Nephron (organoid): ENCODE results near the gene TMEM161B.

ENCODE experiments used
- H3K27ac Mint-ChIP-seq, 3 experiments: 2 replicates each; pipeline ENCODE4 v1.8.0; 2020; ENCODE audit warnings: mixed read lengths in 3 of 3, mild to moderate bottlenecking in 2 of 3, moderate library complexity in 1 of 3
- H3K27me3 Mint-ChIP-seq: 2 replicates; pipeline ENCODE4 v1.8.0; 2021; ENCODE audit warnings: low read depth, mild to moderate bottlenecking, moderate library complexity, mixed read lengths
- H3K36me3 Mint-ChIP-seq: 2 replicates; pipeline ENCODE4 v1.8.0; 2020; ENCODE audit warnings: low read depth, mixed read lengths
- H3K4me1 Mint-ChIP-seq: 2 replicates; pipeline ENCODE4 v1.8.0; 2020; ENCODE audit warnings: mixed read lengths
- H3K4me3 Mint-ChIP-seq, 3 experiments: 2 replicates each; pipeline ENCODE4 v1.8.0; 2020; ENCODE audit warnings: mild to moderate bottlenecking in 3 of 3, mixed read lengths in 3 of 3, moderate library complexity in 2 of 3
- H3K9me3 Mint-ChIP-seq: 2 replicates; pipeline ENCODE4 v1.8.0; 2020; ENCODE audit warnings: mixed read lengths
- TF ChIP-seq, protein P1 (sequence below), 3 experiments: fragments of 200-600 bp; sonication (generic); IDR thresholded peaks; one replicate each; pipeline ENCODE4 v1.5.0; 2021; ENCODE audit warnings: antibody characterized with exemption in 3 of 3; ENCODE audit not compliant: unreplicated experiment in 3 of 3

TMEM161B gene

DNA sequence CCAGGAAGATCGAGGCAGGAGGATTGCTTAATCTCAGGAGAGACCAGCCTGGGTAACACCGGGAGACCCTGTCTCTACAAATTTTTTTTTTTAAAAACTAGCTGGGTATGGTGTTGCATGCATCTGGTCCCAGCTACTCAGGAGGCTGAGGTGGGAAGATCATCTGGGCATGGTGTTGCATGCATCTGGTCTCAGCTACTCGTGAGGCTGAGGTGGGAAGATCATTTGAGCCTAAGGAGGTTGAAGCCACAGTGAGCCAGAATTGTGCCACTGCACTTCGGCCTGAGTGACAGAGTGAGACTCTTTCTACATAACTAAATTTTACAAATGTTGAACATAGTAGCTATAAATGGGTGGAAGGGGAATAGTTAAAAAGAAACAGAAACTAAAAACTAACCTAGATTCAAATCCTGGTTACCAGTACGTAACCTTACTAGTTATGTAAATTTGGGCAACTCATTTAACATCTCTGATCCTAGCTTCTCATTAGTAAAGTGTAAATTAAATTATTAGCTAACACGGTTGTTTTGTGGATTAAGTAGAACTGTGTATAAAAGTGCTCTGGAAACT is 41.7 kb downstream of the TMEM161B start:
- Mint-ChIP-seq H3K4me1 (no peaks in the 10 kb centered on the region), H3K27me3 (no peaks in the 10 kb centered on the region), H3K27ac (no peak overlapping the region), H3K9me3 (no peaks in the 10 kb centered on the region), H3K4me3 (no peak overlapping the region), H3K36me3 (peaks cover 34% of the 10 kb centered on the region)
- TF ChIP-seq, protein P1, sequence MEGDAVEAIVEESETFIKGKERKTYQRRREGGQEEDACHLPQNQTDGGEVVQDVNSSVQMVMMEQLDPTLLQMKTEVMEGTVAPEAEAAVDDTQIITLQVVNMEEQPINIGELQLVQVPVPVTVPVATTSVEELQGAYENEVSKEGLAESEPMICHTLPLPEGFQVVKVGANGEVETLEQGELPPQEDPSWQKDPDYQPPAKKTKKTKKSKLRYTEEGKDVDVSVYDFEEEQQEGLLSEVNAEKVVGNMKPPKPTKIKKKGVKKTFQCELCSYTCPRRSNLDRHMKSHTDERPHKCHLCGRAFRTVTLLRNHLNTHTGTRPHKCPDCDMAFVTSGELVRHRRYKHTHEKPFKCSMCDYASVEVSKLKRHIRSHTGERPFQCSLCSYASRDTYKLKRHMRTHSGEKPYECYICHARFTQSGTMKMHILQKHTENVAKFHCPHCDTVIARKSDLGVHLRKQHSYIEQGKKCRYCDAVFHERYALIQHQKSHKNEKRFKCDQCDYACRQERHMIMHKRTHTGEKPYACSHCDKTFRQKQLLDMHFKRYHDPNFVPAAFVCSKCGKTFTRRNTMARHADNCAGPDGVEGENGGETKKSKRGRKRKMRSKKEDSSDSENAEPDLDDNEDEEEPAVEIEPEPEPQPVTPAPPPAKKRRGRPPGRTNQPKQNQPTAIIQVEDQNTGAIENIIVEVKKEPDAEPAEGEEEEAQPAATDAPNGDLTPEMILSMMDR (IDR thresholded peaks at IDR 0.05; ENCODE audit: unreplicated experiment in 3 of 3), result no peak

DNA sequence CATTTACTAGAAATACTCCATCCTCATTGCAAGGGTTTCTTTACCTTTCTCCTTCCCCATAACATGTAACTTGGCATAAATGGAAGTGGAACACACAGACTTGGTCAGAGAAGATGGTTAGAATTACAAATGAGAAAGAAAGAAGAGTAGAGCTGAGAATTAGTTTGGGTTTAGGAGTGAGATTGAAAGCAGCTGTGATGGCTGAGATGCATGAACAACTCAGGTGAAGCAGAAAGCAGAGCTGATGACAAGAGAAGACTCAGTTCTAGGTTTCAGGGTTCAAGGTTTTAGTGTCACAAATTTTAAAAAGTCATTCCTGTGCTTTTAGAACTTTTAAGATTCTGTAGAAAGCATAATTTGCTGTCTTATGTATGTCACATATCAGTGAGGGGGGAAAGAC is 54.0 kb downstream of the TMEM161B start:
- H3K27me3 Mint-ChIP-seq, result no peaks in the 10 kb centered on the region
- no peak overlapping the region for H3K27ac Mint-ChIP-seq
- TF ChIP-seq, protein P1 (IDR thresholded peaks at IDR 0.05; ENCODE audit: unreplicated experiment in 3 of 3), result no peak
- no peaks in the 10 kb centered on the region for H3K4me1 Mint-ChIP-seq
- peaks cover 56% of the 10 kb centered on the region for H3K36me3 Mint-ChIP-seq
- no peak overlapping the region for H3K4me3 Mint-ChIP-seq
- H3K9me3 Mint-ChIP-seq, result no peaks in the 10 kb centered on the region

DNA sequence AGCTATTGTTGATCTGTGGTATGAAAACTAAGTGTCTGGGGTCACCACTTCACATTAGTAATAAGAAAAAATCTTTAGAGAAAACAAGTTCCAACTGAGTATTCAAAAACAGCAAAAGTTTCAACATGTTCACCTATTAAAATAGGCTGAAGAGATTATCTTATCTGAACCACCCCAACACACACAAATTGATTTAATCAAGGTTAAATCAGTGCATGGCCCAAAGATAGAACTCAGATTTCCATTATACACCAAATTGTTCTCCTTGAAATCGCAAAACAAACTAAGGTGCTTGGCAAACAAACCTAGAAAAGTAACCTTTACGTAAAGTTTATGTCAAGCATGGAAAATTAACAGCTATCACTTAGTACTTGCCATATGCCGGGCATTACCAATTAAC is 61.1 kb downstream of the TMEM161B start:
- peaks cover 22% of the 10 kb centered on the region for H3K36me3 Mint-ChIP-seq
- no peaks in the 10 kb centered on the region for H3K9me3 Mint-ChIP-seq
- no peaks in the 10 kb centered on the region for H3K27me3 Mint-ChIP-seq
- H3K4me1 Mint-ChIP-seq, result no peaks in the 10 kb centered on the region
- H3K27ac Mint-ChIP-seq, result no peak overlapping the region
- TF ChIP-seq, protein P1 (IDR thresholded peaks at IDR 0.05; ENCODE audit: unreplicated experiment in 3 of 3), result no peak
- no peak overlapping the region for H3K4me3 Mint-ChIP-seq

DNA sequence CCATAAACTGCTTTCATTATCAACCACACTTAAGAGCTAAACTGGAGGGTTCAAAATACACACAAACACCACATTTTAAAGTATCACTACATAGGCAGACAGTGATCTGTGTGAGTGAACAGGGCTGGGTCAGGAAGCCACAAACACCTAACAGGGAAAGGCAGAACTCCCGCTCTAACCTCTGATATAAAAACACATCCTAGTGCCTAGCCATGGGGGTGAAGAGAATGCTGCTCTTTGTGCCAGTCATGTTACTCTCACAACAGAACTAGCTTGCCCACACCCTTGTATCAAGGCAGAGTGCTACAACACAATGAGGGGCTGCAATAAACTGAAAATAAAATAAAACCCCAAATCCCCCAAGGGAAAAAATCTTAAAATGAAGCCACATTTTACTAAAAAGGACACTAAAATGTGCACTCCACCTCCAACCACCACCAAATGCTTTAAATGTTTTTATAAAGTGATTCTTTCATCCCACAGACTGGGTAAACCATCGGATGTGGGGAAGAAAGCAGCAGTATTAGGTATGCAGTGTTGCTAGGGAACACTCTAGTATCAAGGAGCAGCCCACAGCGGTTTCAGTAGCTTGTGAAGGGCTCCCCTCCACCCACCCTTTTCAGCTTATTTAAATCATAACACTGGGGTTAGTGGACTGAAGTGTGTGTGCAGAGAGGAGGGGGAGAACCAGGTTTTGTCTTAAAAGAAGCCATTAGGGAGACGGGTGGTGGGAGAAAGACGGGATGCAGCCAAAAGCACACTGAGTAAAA is 64.5 kb downstream of the TMEM161B start:
- Mint-ChIP-seq H3K27ac (no peak overlapping the region), H3K9me3 (no peaks in the 10 kb centered on the region), H3K4me3 (no peak overlapping the region), H3K36me3 (peaks cover 22% of the 10 kb centered on the region), H3K4me1 (no peaks in the 10 kb centered on the region), H3K27me3 (no peaks in the 10 kb centered on the region)
- TF ChIP-seq, protein P1 (IDR thresholded peaks at IDR 0.05; ENCODE audit: unreplicated experiment in 3 of 3), result no peak

DNA sequence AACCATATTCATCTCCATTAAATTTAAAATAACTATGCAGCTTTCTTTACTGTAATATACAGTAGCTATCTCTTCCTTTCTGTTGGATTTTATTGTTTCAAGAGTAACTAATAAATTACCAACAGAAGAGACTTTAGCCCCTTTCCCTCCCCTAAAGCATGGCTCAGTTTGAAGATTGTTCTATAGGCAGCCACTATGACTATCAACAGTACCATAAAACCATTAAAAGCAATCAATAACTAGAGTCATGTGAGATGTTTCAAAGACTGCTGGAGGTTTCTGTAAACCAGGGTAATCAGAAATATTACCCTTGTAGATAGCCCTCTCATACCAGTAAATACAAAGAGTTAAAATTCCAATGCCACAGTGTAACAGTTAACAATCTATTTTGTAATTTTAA is 73.0 kb downstream of the TMEM161B start:
- Mint-ChIP-seq H3K36me3 (peaks cover 48% of the 10 kb centered on the region), H3K4me3 (no peak overlapping the region), H3K9me3 (peaks cover 5% of the 10 kb centered on the region), H3K4me1 (no peaks in the 10 kb centered on the region), H3K27ac (no peak overlapping the region), H3K27me3 (no peaks in the 10 kb centered on the region)
- TF ChIP-seq, protein P1 (IDR thresholded peaks at IDR 0.05; ENCODE audit: unreplicated experiment in 3 of 3), result no peak

DNA sequence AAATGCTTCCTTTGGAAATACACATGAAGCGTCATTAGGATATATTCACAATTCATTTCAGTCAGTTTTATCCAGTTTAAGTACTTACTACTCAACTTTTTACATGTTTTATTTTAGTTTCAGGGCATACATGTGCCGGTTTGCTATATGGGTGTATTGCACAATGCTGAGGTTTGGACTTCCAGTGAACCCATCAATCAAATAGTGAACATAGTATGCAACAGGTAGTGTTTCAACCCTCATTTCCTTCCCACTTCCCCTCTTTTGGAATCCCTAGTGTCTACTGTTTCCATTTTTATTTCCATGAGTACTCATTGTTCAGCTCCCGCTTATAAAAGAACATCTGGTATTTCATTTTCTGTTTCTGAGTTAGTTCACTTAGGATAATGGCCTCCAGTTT is 74.7 kb downstream of the TMEM161B start:
- Mint-ChIP-seq H3K27me3 (no peaks in the 10 kb centered on the region), H3K9me3 (peaks cover 21% of the 10 kb centered on the region), H3K27ac (no peak overlapping the region), H3K4me3 (no peak overlapping the region), H3K36me3 (peaks cover 55% of the 10 kb centered on the region), H3K4me1 (no peaks in the 10 kb centered on the region)
- TF ChIP-seq, protein P1 (IDR thresholded peaks at IDR 0.05; ENCODE audit: unreplicated experiment in 3 of 3), result no peak
